Measurements from ENCODE around the gene SELENOS.
A peak's percentile ranks its signal among the peaks of the same experiment; 100 is the strongest.

Gene SELENOS

GRCh38 chr15:101250873-101251829 lies 26.1 kb downstream of the SELENOS start:
- peak; percentile 79 for DNase-seq

DNA sequence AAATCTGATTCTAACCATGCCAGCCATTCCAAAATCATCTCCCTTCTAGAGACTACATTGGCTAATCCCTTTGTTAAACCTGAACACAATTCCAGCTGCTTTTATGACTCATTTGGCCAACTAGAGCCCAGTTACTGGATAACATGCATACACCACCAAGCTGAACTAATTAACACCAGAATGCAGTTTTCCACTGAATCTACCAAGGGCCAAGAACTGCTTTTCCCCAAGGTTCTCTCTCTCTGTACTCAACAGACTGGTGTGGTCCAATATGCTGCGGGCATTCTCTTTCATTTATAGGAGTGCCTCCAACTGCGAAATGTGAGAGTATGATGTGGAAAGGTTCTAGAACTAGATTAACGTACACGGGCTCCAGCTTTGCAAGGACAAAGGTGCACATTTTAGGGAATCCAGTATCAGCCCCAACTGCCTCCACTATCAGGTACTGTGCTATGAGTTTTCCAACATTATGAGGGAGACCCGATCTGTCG lies 26.9 kb downstream of the SELENOS start:
- DNase-seq = no peak

DNA sequence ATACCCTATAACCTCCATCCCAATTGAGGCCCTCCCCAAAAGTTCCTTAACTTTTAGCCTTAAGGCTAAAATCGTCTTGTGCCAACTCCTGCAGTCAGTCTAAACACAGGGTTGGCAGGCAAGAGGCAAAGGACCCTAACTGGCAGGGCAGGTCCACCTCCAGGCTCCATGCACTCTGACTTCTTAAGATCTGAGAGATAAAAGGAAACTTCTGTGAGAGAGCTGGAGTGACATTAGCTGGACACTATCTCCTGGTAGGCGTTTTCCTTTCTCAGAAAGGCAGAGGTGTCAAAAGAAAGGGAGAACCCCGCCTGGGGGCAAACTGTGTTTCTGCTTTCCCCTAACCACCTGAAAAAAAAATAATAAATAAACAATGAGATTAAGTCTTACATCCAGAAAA lies 29.0 kb downstream of the SELENOS start:
- no peak for DNase-seq

DNA sequence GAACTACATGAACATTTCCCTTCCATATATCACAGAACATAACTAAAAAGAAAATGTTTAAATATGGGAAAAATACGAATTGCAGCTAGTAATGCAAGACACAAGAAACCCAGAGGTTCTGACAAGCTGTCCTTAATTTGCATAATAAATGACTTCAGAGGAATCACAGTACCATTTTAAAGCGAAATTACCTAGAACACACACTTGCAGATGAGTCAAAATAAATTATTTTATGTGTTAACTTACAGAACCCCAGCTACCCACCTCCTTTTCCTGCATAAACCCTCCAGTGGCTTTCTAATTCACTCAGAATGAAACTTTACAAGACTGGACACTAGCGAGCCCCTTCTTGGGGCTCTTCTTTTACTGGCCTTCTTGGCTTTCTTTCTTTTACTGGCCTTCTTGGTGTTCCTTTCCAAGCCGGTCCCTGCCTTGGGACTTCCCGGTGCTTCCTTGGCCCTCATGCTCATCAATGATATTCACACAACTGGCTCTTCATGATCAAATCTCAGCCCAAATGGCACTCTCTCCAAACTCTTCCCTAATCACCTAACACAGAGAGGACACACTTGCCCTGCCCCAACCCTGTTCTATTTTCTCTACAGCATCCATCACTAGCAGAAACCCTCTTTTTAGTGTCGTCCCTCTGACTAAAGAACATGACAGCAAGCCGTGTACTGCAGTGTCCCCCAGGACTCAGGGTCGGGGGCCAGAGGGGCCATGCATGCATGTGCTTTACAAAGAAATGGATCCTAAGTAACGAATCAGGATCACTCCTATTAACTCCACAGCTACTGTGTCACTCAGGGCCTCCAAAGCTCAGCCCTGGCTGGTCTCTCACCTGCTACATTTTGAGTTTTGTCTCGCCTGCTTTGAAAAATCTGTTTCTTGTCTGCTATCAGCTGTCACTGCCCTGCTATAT lies 30.2 kb downstream of the SELENOS start:
- no peak for DNase-seq

DNA sequence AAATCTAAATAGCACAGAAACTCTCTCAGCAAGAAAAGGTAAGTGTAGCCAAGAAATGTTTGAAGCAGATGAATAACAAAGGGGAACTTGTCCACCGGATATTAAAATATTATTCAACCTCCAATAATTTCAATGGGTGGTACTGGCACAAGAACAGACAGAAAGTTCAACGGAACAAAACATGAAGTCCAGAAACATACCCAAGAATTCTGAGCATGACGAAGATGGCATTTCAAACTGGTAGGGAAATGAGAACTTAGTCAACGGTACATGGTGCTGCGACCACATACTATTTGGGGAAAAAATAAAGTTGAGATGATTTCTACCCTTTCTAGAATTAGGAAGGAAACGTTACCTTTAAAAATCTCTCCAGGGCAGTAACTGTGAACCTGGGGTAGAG lies 30.9 kb downstream of the SELENOS start:
- no peak for DNase-seq

GRCh38 chr15:101244889-101245668 lies 32.2 kb downstream of the SELENOS start:
- DNase-seq = no peak

- no peak for DNase-seq
Observed at GRCh38 chr15:101244036-101244781, 33.1 kb downstream of the SELENOS start.

GRCh38 chr15:101243420-101243819 lies 33.9 kb downstream of the SELENOS start:
- DNase-seq = no peak

- no peak for DNase-seq
Observed at GRCh38 chr15:101242999-101243336, 34.3 kb downstream of the SELENOS start.

DNA sequence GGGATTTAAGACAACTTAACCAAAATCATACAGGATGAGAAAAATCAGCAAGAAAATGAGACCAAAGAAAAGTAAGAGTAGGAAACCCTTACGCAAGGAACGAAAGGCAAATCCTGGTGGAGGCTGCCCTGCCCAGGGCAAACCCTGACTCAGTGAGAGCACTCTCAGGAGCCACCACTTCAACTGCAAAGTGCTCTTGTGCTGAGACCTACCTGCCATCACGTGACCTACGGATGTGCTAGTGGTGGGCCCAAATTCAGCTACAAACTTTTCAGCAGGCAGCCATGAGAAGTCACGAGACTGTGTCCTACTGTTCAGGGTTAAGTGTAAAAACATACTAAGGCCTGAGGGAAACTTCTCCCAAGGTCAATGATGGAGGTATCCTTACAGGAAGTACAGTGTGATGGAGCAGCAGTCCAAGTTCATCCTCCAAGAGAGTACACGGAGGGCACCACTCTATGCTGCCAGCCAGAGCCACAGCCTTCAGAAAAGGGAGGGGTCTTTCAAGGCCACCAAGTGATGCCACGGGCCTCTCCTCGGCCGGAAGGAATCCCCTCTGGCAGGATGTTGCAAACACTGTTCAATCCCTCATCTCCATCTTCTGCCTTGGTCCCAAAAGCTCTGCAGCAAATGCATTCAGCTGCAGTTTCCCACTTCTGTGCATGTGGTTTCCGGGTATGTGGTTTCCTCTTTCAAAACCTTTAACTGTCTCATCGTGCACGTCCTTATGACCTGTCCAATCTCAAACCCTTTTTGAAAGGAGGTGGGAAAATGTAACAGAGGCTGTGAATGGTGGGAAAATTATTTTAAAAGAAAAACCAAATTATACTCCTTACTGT lies 34.9 kb downstream of the SELENOS start:
- DNase-seq = no peak

DNA sequence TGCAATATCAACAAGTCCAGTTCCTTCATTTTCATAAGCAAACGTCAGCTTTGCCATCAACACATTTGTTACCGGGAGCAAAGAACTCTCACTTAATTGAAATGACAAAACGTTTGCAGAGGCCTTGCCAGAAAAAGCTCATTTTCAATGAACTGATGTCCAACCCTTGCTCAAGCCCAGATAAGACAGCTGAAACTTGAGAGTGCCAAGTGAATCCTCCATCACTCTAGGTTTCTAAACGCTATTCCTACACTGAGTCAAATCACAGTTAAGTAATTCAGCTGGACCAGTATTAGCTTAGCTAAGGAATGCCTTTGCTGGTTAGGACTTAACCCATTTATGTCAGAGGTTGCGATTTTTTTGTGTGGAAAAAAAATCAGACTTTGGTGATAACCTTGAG lies 36.9 kb downstream of the SELENOS start:
- DNase-seq = no peak

GRCh38 chr15:101239724-101240136 lies 37.6 kb downstream of the SELENOS start:
- DNase-seq = no peak

GRCh38 chr15:101237251-101237650 lies 40.0 kb downstream of the SELENOS start:
- DNase-seq = no peak

GRCh38 chr15:101233651-101234280 lies 43.5 kb downstream of the SELENOS start:
- no peak for DNase-seq

DNA sequence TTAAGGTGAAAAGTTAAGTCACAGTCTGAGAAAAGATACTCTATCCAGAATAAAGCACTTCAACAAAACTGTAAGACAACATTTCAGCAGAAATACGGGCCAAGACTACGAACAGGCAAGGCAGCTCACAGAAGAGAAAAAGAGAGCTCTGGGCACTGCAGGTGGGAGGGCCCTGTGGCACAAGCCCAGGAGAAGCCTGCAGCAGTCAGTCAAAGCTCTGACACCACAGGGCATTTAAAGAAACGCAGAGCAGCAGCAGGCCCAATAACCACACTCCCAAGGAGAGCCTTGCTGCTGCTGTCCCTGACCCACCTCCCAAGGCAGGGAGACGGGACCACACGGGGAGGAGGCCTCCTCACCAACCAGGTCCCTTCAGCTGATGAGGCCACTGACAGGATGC lies 44.6 kb downstream of the SELENOS start:
- DNase-seq = no peak

DNA sequence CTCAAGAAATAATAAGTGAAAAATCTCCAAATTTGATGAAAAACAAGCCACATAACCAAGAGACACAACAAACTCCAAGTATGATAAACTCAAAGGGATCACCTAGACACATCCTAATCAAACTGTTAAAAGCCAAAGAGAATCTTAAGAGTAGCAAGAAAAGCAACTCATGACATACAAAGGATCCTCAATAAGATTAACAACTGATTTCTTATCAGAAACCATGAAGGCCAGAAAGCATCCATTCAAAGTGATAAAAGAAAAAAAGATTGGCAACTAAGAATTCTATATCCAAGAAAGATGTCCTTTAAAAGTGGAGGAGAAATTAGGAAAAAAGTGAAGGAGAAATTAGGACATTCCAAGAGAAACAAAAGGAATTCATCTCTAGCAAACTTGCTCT lies 49.0 kb downstream of the SELENOS start:
- no peak for DNase-seq

- DNase-seq = no peak
Observed at GRCh38 chr15:101225658-101226057, 51.6 kb downstream of the SELENOS start.

Measured in retina (tissue), 1 donor.